IPS DF 4.7 (cell line): Measurements from ENCODE around the gene NFATC4.
"Not testable (repeated sequence)": the region's sequence is repeated elsewhere in the genome, so short reads cannot be mapped to it uniquely, and the experiment has no call there.

Experiments used
- DNase-seq: peaks from one replicate; pipeline ENCODE4 v3.0.0-alpha.2; 2013; ENCODE audit warnings: low spot score; ENCODE audit errors: extremely low read depth

Gene NFATC4

DNA sequence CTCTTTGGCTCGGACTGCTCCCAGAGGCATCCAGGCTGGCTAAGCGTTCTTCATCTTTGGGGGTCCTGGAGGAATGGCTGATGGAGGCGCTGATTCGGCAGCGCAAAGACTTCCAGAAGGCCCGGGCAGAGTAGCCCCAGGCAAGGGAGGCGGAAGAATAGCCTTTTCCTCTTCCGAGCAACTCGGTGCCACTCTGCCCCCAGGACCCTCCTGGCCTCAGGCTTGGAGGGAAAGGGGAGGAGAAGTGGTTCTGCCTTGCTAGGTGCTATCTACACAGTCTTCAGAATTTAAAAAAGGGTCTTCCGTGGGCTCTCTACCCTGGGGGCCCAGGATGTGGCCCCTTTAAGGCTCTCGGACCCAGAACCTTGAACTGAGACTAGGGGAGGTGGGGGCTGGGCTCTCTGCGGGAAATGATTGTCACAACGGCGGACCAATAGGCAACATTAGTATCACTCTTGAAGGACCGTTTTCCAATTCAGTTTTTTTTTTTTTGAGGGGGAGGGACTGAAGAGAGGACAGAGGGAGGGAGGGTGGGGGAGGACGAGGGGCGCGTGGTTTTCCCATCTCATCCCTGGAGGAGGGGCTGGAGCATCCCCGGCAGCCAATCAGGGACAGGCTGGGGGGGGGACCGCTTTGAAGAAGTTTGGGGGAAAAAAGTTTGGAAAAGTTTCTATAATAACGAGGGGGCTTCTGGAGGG is at the start of gene NFATC4:
Gene NFATC4, plus strand, starts transcription at position 671 of the 698 bp plus-strand sequence. CDS start 157 bp downstream, outside the sequence.
- DNase-seq: peak; percentile 89

DNA sequence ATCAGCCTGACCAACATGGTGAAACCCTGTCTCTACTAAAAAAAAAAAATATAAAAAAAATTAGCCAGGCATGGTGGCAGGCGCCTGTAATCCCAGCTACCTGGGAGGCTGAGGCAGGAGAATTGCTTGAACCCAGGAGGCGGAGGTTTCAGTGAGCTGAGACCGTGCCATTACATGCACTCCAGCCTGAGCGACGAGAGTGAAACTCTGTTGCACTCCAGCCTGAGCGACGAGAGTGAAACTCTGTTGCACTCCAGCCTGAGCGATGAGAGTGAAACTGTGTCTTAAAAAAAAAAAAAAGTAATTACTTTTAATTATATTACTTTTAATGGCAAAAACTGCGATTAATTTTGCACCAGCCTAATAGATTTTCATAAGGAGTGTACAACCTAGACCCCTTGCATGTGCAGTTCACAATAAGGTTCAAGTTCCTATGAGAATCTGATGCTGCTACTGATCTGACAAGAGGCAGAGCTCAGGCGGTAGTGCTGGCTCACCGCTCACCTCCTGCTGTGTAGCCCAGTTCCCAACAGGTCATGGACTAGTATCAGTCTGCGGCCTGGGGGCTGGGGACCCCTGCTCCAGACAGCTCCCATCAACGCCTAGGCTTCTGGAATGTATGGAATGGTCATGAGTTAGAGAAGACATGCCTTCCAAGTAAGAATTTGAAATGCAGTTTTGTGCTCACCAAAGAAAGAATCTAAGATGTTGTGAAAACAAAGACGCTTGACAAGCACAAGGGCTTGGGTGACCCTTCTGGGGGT is 46.6 kb upstream of the NFATC4 start:
- no peak for DNase-seq

DNA sequence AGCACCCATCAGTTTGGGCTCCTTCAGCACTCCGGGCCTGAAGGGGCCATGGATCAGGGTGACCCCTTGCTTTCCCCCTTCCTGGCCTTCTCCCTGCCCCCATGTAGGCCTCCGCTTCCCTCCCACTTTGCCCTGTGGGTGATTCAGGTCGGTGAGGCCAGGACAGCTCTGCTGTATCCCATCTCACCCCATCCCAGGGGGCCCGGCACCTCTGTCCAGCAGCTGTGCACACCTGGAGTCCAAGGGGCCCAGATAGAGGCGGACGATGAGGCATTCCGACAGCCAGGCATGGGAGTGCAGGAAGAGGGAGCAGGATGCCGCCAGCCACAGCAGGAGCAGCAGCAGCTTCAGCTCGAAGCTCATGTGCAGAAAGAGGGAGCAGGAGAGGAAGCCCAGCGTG is 45.3 kb upstream of the NFATC4 start:
- DNase-seq: no peak

DNA sequence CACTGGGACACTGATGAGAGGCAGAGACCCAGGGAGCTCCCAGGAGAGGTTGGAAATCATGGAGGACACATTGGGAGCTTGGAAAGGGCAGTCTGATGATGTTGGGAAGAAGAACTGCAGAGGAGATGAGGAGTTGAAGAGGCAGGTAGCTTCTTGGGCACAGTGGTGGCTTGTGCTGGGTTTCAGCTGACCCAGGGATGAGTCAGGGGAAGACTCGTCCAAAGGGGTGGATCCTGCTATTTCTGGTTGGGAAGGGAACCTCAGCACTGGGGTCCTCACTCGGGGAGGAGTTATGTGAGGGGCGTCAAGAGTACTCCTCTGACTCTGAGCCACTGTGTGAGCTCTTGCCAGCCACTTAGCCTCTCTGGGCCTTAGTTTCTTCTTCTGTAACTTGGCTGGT is 44.6 kb upstream of the NFATC4 start:
- DNase-seq: no peak

DNA sequence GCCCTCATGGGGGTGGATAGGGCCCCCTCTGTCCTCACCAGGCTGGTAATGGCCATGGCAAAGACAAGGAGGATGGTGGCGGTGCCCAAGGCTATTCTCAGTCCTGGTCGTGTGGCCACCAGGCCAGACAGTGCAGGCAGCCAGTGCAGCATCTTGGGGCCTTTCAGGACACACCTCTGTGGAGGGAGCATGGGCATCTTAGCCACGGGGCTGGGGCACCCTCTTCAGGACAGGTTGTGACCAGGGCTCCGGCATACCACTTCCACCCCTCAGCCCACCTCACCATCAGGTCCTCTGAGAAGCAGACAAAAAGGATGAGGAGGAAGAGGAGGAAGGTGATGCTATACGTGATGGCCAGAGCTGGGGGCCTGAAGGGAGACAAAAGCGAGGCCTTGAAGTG is 44.0 kb upstream of the NFATC4 start:
- no peak for DNase-seq

DNA sequence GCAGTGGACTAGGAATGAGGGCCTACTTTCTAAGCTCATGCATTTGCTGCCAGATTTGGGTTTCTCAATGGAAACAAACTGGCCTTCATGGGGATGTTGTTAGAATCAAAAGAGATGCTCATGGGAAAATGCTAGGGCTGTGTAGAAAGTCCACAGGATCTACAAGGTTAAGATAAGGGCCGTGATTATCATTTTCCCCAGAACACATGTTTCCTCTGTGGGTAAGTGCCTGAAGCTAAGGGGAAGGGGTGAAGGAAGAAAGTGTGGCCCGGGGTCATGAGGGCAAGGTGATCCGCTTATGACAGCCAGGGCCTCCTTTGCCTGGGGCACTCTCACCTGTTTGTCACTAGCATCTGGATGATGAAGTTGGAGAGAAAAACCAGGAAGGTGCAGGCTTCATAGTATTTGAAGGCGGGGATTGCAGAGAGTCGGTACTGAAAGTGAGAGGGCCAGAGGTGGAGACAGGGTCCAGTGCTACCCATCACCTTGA is 42.9 kb upstream of the NFATC4 start:
- no peak for DNase-seq

DNA sequence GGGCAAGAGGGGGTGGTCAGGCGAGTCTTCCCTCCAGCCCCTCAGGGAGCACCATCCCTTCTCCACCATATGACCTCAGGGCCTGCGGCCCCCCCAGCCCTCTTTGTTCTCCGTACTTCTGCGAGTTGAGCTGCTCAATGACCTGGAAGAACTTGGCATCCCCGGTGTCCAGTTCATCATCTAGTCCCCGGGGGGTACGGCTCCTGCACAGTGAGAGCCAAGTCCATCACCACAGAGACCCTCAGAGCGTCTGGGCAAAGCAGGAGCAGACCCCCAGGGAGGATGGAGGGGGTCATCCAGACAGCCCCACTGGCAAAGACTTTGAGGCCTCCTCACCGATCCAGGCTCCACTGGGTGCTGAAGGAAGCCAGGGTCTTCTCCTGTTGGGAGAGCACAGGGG is 42.0 kb upstream of the NFATC4 start:
- DNase-seq: no peak

DNA sequence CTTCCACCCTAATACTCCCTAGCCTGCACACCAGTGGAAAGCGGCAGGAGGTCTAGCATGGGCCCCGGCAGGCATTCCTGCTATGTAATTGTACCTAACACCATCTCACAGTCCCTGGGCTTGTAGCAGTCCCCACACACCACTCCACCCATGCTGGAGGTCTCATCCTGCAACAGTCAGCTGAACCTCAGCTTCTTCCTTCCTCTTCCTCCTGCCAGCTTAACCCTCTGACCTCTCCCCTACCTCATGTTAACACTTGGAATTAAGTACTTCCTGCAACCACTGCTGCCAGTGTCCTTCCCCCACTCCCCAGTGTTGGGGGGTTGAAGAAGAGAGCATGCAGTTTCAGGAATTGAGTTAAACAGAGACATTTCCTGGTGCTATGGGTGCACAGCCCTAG is 40.7 kb upstream of the NFATC4 start:
- DNase-seq: no peak

DNA sequence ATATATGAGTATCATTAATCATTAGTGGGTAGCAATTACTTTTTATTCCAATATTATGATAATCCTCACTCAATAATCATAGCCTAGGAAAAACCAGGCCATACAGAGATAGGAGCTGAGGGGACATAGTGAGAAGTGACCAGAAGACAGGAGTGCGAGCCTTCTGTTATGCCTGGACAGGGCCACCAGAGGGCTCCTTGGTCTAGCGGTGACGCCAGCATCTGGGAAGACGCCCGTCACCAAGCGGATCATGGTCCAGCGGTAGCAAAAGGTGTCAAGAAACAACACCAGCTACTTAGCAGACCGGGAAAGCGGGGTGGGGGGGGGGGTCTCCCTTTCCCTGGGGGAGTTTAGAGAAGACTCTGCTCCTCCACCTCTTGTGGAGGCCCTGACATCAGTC is 40.1 kb upstream of the NFATC4 start:
- not testable (repeated sequence) for DNase-seq

DNA sequence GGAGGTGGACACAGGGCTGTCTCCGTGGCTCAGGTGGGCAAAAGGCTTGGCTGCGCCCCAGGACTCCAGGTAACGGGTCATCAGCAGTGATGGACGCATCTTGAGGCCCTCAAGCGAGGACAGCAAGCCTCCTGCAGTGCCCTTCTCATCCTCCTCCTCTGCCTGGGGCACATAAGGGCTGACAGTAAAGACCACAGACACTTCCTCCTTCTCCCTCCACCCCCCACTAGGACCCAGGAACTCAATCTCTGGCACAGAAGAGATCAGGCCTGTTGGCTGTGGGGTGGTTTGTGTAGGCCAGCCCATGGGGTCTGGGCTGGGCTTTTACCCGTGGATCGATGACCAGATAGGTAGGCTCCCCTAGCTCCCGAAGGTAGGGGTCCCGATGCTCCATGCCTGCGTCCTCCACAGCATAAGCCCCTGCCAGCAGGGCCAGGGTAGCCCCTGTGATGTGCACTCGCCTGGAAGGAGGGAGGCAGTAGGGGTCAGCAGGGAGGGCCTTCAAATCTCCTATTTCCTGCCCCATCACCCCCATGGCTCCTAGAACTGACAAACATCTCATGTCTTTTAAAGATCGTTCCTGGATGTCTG is 38.8 kb upstream of the NFATC4 start:
- DNase-seq: no peak

DNA sequence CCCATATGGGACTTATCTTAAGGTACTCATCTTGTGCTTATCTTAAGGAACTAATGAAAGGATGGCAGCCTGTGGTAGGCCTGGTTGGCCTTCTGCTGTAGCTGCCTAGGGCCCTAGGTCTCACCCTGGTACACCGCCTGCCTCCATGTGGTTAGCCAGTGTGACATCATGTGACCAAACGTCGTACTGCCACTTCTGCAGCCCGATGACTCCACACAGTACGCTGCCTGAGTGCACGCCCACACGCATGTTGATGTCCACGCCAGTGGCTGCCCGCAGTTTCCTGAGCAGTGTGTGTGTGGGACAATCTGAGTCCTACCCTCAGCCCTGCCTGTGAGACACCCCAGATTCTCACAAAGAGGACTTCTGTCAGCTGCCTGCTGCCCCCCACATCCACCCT is 38.2 kb upstream of the NFATC4 start:
- no peak for DNase-seq

DNA sequence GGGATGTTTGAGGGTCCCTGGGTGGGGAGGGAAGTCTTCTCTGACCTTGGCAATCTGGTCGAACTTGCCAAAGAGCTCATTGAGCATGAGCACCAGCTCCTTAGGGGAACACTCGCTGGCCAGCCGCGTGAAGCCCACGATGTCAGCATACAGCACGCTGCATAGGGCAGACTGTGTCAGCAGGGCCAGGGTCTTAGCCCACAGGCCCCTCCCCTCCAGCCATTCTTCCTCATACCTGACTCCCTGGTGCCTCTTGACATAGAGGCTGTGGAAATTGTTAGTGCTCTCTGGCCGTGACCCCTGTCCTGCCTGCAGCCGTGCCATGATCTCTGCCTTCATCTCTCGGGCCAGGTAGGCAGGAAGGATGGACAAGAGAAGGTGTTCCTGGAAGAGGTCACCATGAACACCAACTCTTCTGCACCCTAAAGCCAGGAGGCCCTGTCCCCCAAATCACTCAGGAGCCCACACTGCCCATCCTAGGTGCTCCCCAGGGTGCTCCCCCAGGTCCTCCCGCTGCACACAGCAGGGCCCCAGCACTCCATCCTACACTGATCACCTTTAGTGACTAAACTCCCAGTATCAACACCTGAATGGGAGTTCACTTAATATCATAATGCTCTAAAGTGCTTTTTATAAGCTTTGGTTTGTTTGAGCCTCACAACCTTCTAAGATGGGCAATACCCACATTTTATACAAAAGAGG is 36.9 kb upstream of the NFATC4 start:
- no peak for DNase-seq

DNA sequence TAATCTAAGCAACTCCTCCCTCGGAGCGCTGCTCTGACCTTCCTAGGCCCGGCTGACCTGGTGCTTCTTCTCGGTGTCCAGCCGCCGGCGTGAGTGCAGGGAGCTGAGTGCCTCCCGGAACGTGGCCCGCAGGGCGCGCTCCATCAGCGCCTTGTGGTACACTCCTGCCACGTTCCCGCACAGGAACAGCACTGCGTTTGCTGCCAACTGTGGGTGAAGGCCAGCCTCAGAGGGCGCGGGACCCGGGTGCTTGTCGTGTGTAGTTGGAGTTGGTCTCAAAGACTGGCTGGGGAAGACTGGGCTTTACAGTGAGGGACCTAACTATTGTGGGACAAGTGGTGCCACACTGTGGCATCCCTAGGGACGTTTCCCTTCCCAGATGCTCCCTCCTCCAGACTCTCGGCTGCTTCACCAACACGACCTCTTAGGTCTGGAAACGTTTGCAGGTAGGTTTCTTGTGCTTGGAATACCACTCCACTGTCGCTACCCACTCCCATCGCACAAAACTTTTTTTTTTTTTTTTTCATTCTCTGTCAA is 36.2 kb upstream of the NFATC4 start:
- no peak for DNase-seq

DNA sequence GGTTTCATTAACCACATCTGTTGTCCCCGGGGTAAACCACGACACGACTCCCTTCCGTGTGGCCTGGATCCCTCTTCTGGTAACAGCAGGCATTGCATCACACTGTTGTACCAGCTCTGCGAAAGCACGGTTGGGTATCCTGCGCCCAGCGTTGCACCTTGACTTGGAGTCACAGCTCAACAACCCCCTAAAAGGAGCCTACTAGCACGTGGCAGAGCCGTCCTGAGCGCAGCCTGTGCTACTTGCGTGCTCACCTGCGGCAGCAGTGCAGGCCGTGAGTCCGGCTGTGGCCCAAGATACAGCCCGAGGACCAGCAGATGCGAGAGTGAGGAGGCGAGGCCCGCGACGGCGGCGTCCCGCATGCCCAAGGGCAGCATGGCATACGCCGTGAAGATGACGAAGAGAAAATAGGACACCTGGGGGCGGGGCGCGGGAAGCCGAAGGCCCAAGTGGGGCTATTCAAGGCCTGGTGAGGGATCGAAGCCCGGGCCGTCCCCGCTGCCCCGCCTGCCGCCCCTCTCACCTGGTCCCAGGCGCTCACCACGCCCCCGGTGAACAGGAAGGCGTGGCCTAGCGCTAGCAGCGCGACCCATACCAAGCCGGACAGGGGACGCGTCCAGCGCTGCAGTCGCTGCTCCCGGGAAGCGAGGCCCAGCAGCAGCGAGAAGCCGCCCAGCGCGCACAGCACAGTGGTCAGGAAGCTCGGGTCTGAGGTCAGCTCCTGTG is 35.6 kb upstream of the NFATC4 start:
- DNase-seq: no peak

DNA sequence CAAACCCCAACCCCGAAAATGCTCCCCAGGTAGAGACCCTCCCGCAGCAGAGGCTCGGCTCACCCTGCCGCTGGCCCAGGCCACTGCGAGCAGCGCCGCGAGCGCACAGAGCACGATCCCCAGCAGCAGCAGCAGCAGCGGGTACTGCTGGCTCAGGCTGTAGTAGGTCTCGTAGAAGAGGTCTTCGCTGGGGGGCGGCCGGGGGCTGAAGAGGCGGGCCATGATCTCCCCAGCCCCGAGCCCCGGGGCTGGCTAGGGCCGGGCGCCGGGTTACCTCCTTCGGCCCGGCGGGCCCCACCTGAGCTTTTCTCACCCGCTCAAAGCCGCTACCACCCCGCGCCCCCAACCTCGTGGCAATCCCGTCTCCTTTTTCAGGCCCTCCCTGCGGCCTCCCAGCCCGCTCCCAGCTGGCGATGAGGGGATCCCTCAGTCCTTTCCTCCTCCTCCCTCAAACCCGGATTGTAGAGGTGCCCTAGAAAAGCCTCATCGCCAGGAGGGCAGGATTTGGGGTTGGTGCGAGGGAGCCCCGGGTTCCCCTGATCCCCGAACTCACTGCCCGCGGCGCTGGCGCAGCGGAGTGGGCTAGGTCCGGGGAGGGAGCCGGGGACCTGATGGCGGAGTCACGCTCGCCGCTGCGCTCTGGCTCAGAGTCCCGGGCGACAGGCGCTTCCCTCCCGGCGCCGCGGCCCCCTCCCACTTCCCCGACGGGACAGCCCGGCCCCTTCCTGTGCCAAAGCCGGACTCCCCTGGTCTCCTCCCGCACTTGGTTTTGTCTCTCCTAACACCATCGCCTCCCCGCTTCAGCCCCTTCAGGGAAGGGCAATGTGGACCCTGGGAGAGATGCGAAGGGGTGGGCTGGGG is 33.3 kb upstream of the NFATC4 start, which contains the start of gene ADCY4:
Gene ADCY4, minus strand, starts transcription at position 641 of the 861 bp plus-strand sequence. Its CDS starts 419 bp downstream, at position 222.
- DNase-seq: no peak

DNA sequence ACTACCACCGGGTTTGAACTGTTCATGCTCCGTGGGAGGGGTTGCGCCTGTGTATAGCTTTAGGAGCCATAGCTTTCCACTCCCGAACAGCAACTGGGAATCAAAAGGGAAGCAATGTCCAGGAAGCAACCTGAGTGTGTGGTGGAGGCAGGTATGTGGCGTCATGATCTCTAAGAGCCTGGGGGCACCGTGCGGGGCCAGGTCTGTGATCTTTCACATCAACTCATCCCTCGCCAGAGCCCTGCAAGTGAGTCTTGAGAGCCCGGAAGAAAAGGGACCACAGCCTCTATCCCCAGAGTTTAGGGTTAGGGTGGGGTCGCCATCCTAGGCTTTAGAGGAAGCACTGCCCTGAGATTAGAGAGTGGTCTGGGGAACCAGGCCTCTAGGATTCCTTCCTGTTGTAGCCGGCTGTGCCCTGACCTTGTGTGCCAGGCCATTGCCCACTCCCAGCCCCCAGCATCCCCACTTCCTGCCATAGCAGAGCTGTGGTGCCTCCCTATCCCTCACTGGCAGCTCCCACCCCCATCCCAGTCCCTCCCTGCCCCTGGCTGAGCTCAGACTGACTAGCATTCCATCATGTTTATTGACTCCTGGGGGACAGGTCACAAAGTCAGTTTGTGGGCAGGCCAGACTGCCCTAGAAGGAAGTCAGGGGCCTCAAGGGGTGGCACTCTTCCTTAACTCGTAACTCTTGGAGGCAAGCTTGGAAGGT is 32.4 kb upstream of the NFATC4 start:
- no peak for DNase-seq

DNA sequence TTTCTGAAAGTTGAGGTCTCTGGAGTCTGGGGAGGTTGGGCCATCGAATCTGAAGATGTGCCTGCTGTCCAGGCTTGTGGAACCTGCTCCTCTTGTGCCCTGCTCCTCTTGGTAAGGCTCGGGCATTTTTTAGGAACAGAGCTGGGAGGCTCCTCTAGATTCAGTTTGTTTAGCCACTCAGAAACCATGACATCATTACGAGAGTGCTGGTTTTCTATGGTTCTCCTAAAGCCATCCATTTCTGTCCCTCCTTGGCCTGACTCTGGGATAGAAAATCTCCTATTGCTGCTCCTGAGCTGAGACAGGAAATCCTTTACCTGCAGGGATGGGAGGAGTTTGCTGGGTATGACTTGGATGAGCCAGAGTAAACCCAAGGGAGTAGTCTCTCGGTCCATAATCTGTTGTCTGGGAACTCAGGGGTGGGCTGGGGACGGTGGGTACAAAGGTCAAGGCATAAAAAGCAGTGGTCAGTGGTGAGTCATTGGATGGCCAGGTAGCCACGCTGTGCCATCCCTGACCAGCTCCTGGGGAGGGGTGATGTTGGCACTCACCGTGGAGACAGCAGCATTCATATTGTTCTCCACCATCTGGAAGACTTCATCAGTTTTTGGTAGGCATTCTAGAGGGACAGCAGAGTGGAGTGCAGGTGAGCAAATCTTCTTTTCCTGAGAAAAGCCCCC is 30.7 kb upstream of the NFATC4 start:
- DNase-seq: no peak

DNA sequence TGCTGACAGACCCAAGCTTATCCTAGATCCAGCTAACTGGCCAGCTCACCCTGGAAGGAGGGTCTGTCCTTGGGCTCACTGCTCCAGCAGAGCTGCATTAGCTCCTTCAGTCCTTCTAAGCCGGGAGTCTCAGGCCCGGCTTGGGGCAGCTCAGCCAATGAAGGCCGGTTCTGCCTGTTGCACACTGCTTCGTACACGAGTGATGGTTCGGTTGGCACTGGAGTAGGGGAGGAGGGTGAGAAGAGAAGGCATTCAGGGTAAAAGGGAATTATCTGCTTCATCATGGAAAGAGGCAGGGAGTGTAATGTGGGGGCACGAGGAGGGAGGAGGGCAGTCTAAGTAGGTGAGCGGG is 30.2 kb upstream of the NFATC4 start:
- no peak for DNase-seq

DNA sequence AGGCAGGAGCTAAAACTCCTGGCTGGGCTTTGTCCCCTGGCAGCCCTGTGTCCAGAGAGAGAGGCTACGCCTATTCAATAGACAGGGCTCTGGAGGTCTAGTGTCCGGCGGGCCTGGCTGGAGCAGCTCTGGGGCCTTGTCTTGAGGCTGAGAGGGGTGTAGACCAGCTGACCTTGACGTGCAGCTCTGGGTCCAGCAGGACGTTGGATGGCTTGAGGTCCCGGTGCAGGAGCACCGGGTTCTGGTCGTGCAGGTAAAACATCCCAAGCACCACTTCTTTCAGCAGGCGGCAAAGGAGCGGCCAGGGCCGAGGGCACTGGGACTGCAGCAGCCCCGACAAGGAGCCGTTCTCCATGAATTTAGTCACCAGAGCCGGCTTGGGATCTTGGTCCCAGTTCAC is 29.1 kb upstream of the NFATC4 start:
- DNase-seq: no peak
